Hepatocyte (in vitro differentiated cells): ENCODE results near the gene PMEPA1. TPM values are rescaled to one million over a fixed set of nuclear protein-coding genes. Genes with fewer than 3 reads are reported as not detected.

Source experiments
- DNase-seq: peaks from one replicate; pipeline ENCODE4 v3.0.0-alpha.2; 2016; ENCODE audit warnings: low spot score
- H2AFZ ChIP-seq: fragments of 200-600 bp; sonication (generic); 2 replicates; pipeline ENCODE4 v1.6.0; 2016; ENCODE audit warnings: antibody characterized with exemption, mild to moderate bottlenecking
- H3K27ac ChIP-seq: fragments of 200-600 bp; sonication (generic); 2 replicates; pipeline ENCODE4 v1.5.1; 2016; ENCODE audit warnings: mild to moderate bottlenecking
- H3K27me3 ChIP-seq: fragments of 200-600 bp; sonication (generic); 2 replicates; pipeline ENCODE4 v1.6.1; 2016
- H3K36me3 ChIP-seq: fragments of 200-600 bp; sonication (generic); replicated peaks from 2 replicates; pipeline ENCODE4 v1.5.1; 2016; ENCODE audit warnings: low read depth; ENCODE audit not compliant: insufficient read depth
- H3K4me1 ChIP-seq: fragments of 200-600 bp; sonication (generic); 2 replicates; pipeline ENCODE4 v1.5.1; 2016; ENCODE audit warnings: mild to moderate bottlenecking, moderate library complexity; ENCODE audit not compliant: insufficient read depth
- H3K4me2 ChIP-seq: fragments of 200-600 bp; sonication (generic); 2 replicates; pipeline ENCODE4 v1.6.0; 2016
- H3K4me3 ChIP-seq: fragments of 200-600 bp; sonication (generic); 2 replicates; pipeline ENCODE4 v1.5.1; 2016; ENCODE audit warnings: mild to moderate bottlenecking
- H3K79me2 ChIP-seq: fragments of 200-600 bp; sonication (generic); 2 replicates; pipeline ENCODE4 v1.6.0; 2017; ENCODE audit warnings: mild to moderate bottlenecking
- H3K9me2 ChIP-seq: fragments of 200-600 bp; sonication (generic); replicated peaks from 2 replicates; pipeline ENCODE4 v1.6.0; 2017; ENCODE audit warnings: mild to moderate bottlenecking; ENCODE audit not compliant: insufficient read depth
- H3K9me3 ChIP-seq: fragments of 200-600 bp; sonication (generic); 2 replicates; pipeline ENCODE4 v1.5.1; 2016; ENCODE audit warnings: low read depth, mild to moderate bottlenecking
- H4K20me1 ChIP-seq: fragments of 200-600 bp; sonication (generic); 2 replicates; pipeline ENCODE4 v1.6.0; 2016; ENCODE audit warnings: mild to moderate bottlenecking; ENCODE audit not compliant: insufficient read depth, poor library complexity, severe bottlenecking
- CTCF ChIP-seq: fragments of 200-600 bp; sonication (generic); IDR thresholded peaks from 2 replicates; pipeline ENCODE4 v1.5.1; 2016; ENCODE audit warnings: antibody characterized with exemption, mild to moderate bottlenecking; ENCODE audit not compliant: poor library complexity
- EZH2 ChIP-seq: fragments of 200-600 bp; sonication (generic); IDR thresholded peaks from 2 replicates; pipeline ENCODE4 v1.6.1; 2016; ENCODE audit warnings: antibody characterized with exemption, mild to moderate bottlenecking, borderline replicate concordance
- EZH2phosphoT487 ChIP-seq: fragments of 200-600 bp; sonication (generic); IDR thresholded peaks from one replicate; pipeline ENCODE4 v1.6.1; 2018; ENCODE audit warnings: antibody characterized with exemption, mild to moderate bottlenecking, low read depth, moderate library complexity; ENCODE audit not compliant: unreplicated experiment, severe bottlenecking
- WGBS: methylation state at CpG from one replicate; pipeline ENCODE4 v1.1.6; 2016; ENCODE audit warnings: low lambda C conversion rate; ENCODE audit errors: missing lambda C conversion rate; 5-methylcytosine and 5-hydroxymethylcytosine counted together
- polyA plus RNA-seq: library from polyadenylated mRNA; unstranded; fragments of >200 nt; fragmentation: Nextera tagmentation; extraction: Ambion mirVana; gene quantifications from 2 replicates; pipeline ENCODE4 v1.2.1, GENCODE V29; 2016
- total RNA-seq: library from RNA; depleted of rRNA; stranded (reverse); fragments of >200 nt; gene quantifications from 2 replicates; pipeline ENCODE4 v1.2.3, GENCODE V29; 2014

Gene PMEPA1
- total and polyA plus RNA-seq, 2 experiments from 2014 or later: 6.8 to 40.3 TPM

GRCh38 chr20:57712851-57713504, 3.2 kb upstream of the PMEPA1 start:
- no peak for DNase-seq
- Histone ChIP-seq H2AFZ (no peak overlapping the region), H3K27ac (no peak overlapping the region), H3K4me1 (peaks cover 11% of the 10 kb centered on the region), H4K20me1 (peaks cover 9% of the 10 kb centered on the region), H3K9me2 (no peaks in the 10 kb centered on the region), H3K9me3 (no peaks in the 10 kb centered on the region), H3K27me3 (no peaks in the 10 kb centered on the region), H3K79me2 (peaks cover 10% of the 10 kb centered on the region), H3K36me3 (no peaks in the 10 kb centered on the region), H3K4me2 (no peak overlapping the region), H3K4me3 (no peak overlapping the region)
- WGBS: 60% methylated on average over 5 of the region's 5 CpGs
- no peak for TF ChIP-seq EZH2
- no peak for TF ChIP-seq EZH2phosphoT487
- TF ChIP-seq CTCF: no peak

- WGBS: 86% methylated on average over 9 of the region's 9 CpGs
- TF ChIP-seq CTCF (no peak), EZH2 (no peak), EZH2phosphoT487 (no peak)
- Histone ChIP-seq H3K36me3 (no peaks in the 10 kb centered on the region), H3K4me2 (no peak overlapping the region), H2AFZ (no peak overlapping the region), H3K4me3 (no peak overlapping the region), H3K4me1 (peaks cover 16% of the 10 kb centered on the region), H3K79me2 (peaks cover 16% of the 10 kb centered on the region), H3K9me2 (no peaks in the 10 kb centered on the region), H3K27me3 (no peaks in the 10 kb centered on the region), H3K27ac (no peak overlapping the region), H3K9me3 (no peaks in the 10 kb centered on the region), H4K20me1 (peaks cover 15% of the 10 kb centered on the region)
- no peak for DNase-seq
Observed at GRCh38 chr20:57712341-57712740, 2.5 kb upstream of the PMEPA1 start.

GRCh38 chr20:57711826-57712225, 2.0 kb upstream of the PMEPA1 start:
- no peak overlapping the region for H3K27ac ChIP-seq
- no peaks in the 10 kb centered on the region for H3K36me3 ChIP-seq

More at GRCh38 chr20:57711826-57712225, 2.0 kb upstream of the PMEPA1 start:
- no peak overlapping the region for H2AFZ ChIP-seq
- H3K79me2 ChIP-seq: peaks cover 21% of the 10 kb centered on the region
- 56% methylated on average over 7 of the region's 7 CpGs for WGBS
- no peaks in the 10 kb centered on the region for H3K9me2 ChIP-seq
- no peaks in the 10 kb centered on the region for H3K9me3 ChIP-seq
- peaks cover 18% of the 10 kb centered on the region for H3K4me1 ChIP-seq
- no peak for TF ChIP-seq CTCF
- no peak for TF ChIP-seq EZH2
- TF ChIP-seq EZH2phosphoT487: no peak
- H4K20me1 ChIP-seq: peaks cover 20% of the 10 kb centered on the region
- H3K4me2 ChIP-seq: no peak overlapping the region
- DNase-seq: no peak
- H3K4me3 ChIP-seq: no peak overlapping the region
- H3K27me3 ChIP-seq: no peaks in the 10 kb centered on the region
